K562 (cell line): ENCODE measurements around the gene C21orf58. TPM values are rescaled to one million over a fixed set of nuclear protein-coding genes. Genes with fewer than 3 reads are reported as not detected.

Experiments
- ARID1B ChIP-seq: fragments of 450-650 bp; IDR thresholded peaks from 2 replicates; pipeline ENCODE4 v1.6.1; 2016; ENCODE audit warnings: antibody characterized with exemption, mild to moderate bottlenecking, inconsistent platforms
- GTF2F1 ChIP-seq: IDR thresholded peaks from 2 replicates; pipeline ENCODE4 v1.6.1; 2011; ENCODE audit warnings: low read depth, low read length, improper control_type of control experiment
- HMGN3 ChIP-seq: IDR thresholded peaks from 2 replicates; pipeline ENCODE4 v1.6.1; 2011; ENCODE audit warnings: borderline replicate concordance, low read depth, mild to moderate bottlenecking, mixed read lengths, low read length; ENCODE audit not compliant: insufficient read length; ENCODE audit errors: extremely low read depth
- HMGXB4 ChIP-seq: sonication (generic); formaldehyde crosslinking; IDR thresholded peaks from 2 replicates; pipeline ENCODE4 v1.8.1; 2023; ENCODE audit warnings: mild to moderate bottlenecking, missing genetic modification reagents
- KLF1 ChIP-seq: fragments of 450-650 bp; IDR thresholded peaks from 2 replicates; pipeline ENCODE4 v1.6.1; 2016; ENCODE audit warnings: missing genetic modification characterization, missing compliant biosample characterization
- MAFF ChIP-seq: IDR thresholded peaks from 2 replicates; pipeline ENCODE4 v1.6.1; 2012; ENCODE audit warnings: low read length, improper control_type of control experiment
- MBD2 ChIP-seq: sonication (generic); IDR thresholded peaks from 2 replicates; pipeline ENCODE4 v1.6.1; 2016; ENCODE audit warnings: low read depth, borderline replicate concordance
- NR4A1 ChIP-seq, 2 experiments: fragments of 250-450 bp in 1 of 2; fragments of 450-650 bp in 1 of 2; sonication (Bioruptor Pico) in 1 of 2; IDR thresholded peaks; 2 replicates each; pipeline versions ENCODE4 v1.4.0 to v1.6.1; 2016 to 2020; ENCODE audit warnings: mild to moderate bottlenecking in 2 of 2, missing compliant biosample characterization in 1 of 2, missing genetic modification characterization in 1 of 2, moderate library complexity in 1 of 2
- NRF1 ChIP-seq, 2 experiments: fragments of 450-650 bp; IDR thresholded peaks in 1 of 2; conservative IDR thresholded peaks in 1 of 2; 2 replicates each; pipeline ENCODE4 v1.6.1; 2014; ENCODE audit warnings: mild to moderate bottlenecking in 2 of 2
- PREB ChIP-seq: sonication (generic); formaldehyde crosslinking; IDR thresholded peaks from 2 replicates; pipeline ENCODE4 v1.8.1; 2023; ENCODE audit warnings: mild to moderate bottlenecking, missing genetic modification reagents
- PRPF4 ChIP-seq: fragments of 200-400 bp; formaldehyde crosslinking; IDR thresholded peaks from one replicate; pipeline ENCODE4 v1.6.1; 2017; ENCODE audit warnings: low read length, low read depth, mild to moderate bottlenecking; ENCODE audit not compliant: insufficient read depth, poor library complexity, severe bottlenecking
- SRSF7 ChIP-seq: fragments of 200-400 bp; formaldehyde crosslinking; optimal IDR thresholded peaks from 2 replicates; pipeline ENCODE3; 2017; ENCODE audit warnings: mild to moderate bottlenecking, low read depth, low read length
- ZC3H4 ChIP-seq: sonication (generic); formaldehyde crosslinking; IDR thresholded peaks from 2 replicates; pipeline ENCODE4 v1.9.0; 2021; ENCODE audit warnings: missing genetic modification reagents, borderline replicate concordance
- ZNF407 ChIP-seq: fragments of 450-650 bp; IDR thresholded peaks from 2 replicates; pipeline ENCODE4 v1.6.1; 2016; ENCODE audit warnings: low read depth
- polyA plus RNA-seq, 8 experiments: library from polyadenylated mRNA; depleted of rRNA in 4 of 8; stranded (reverse) in 5 of 8; unstranded in 3 of 8; fragments of >200 nt; fragmentation: Nextera tagmentation in 2 of 8; fragmentation: Illumina TruSeq in 1 of 8; extraction: Ambion mirVana in 2 of 8; extraction: Trizol in 1 of 8; gene quantifications; 2 replicates each; pipeline versions ENCODE4 v1.2.1 to v1.2.3, GENCODE V29; 2011 to 2014; ENCODE audit warnings: inconsistent platforms in 1 of 8, missing spikeins in 1 of 8
- total RNA-seq, 7 experiments: library from RNA; depleted of rRNA in 6 of 7; stranded (reverse); fragments of >200 nt in 6 of 7; fragmentation: Illumina TruSeq in 2 of 7; extraction: Trizol in 2 of 7; gene quantifications; 2 replicates each; pipeline versions ENCODE4 v1.2.1 to v1.2.3, GENCODE V29; 2011 to 2021; ENCODE audit warnings: low replicate concordance in 1 of 7
- TF ChIP-seq, protein P1 (sequence below), 2 experiments: fragments of 450-650 bp in 1 of 2; sonication (generic) in 1 of 2; formaldehyde crosslinking; conservative IDR thresholded peaks; 2 replicates each; pipeline versions ENCODE4 v1.4.0 to v1.8.1; 2020 to 2022; ENCODE audit warnings: mild to moderate bottlenecking in 1 of 2, missing genetic modification reagents in 1 of 2

Gene C21orf58
- total and polyA plus RNA-seq, 9 of the 15 experiments (the other 6 are each of a cell fraction or from before 2014, with no cell fraction given) = 1.2 to 30.5 (median 12.4) TPM

DNA sequence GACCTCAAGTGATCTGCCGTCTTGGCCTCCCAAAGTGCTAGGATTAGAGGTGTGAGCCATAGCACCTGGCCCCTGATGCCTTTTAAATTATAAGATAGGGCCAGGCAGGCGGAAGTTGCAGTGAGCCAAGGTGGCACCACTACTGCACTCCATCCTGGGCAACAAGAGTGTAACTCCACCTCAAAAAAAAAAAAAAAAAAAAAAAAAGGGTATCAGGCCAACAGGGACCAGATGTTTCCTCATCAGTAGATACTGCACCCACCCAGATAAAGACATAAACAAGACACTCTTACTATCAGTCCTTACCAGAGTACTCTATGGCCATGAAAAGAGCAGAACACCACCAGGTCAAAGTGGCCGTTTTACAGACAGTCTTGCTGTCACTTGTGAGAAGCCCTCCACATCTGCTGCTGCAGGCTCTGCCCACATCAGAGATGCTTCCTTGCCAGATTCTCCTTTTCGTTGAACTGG, 3.3 kb downstream of the C21orf58 start (continued):
- TF ChIP-seq SRSF7 = no peak
- TF ChIP-seq, protein P1, sequence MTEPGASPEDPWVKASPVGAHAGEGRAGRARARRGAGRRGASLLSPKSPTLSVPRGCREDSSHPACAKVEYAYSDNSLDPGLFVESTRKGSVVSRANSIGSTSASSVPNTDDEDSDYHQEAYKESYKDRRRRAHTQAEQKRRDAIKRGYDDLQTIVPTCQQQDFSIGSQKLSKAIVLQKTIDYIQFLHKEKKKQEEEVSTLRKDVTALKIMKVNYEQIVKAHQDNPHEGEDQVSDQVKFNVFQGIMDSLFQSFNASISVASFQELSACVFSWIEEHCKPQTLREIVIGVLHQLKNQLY (CRISPR knock-in tag; conservative IDR thresholded peaks at IDR 0.05) = no peak
- TF ChIP-seq NRF1 (conservative IDR thresholded peaks at IDR 0.05 in 1 of 2, IDR thresholded peaks at IDR 0.05 in 1 of 2) = 0 out of 4 replicates have a peak, but pooled peaks of 1 of the 2 experiments have one; percentile 4
- TF ChIP-seq GTF2F1 = no peak
- no peak for TF ChIP-seq ZC3H4 (CRISPR knock-in tag)
- 0 out of 2 replicates have a peak, but pooled peaks have one; percentile 45 for TF ChIP-seq KLF1
- TF ChIP-seq PREB = no peak
- TF ChIP-seq HMGXB4 (CRISPR knock-in tag) = no peak
- TF ChIP-seq ZNF407 = peak; percentile 55; the same call in 1 of the 2 replicates
- peak; percentile 80 for TF ChIP-seq HMGN3
- no peak for TF ChIP-seq NR4A1 (CRISPR knock-in tag; IDR thresholded peaks at IDR 0.05)
- TF ChIP-seq NR4A1 (tag; IDR thresholded peaks at IDR 0.05) = peak; percentile 94
- TF ChIP-seq MBD2 = peak; percentile 87
- no peak for TF ChIP-seq MAFF
- TF ChIP-seq ARID1B = peak; percentile 100
- TF ChIP-seq PRPF4 = no peak
